ENCODE results near the gene ZNF438. TPM values are rescaled to one million over a fixed set of nuclear protein-coding genes. Genes with fewer than 3 reads are reported as not detected.

ZNF438 gene
- total RNA-seq, 4 donors from 2014 or later, result 2.9 to 9.3 (median 5.9) TPM

DNA sequence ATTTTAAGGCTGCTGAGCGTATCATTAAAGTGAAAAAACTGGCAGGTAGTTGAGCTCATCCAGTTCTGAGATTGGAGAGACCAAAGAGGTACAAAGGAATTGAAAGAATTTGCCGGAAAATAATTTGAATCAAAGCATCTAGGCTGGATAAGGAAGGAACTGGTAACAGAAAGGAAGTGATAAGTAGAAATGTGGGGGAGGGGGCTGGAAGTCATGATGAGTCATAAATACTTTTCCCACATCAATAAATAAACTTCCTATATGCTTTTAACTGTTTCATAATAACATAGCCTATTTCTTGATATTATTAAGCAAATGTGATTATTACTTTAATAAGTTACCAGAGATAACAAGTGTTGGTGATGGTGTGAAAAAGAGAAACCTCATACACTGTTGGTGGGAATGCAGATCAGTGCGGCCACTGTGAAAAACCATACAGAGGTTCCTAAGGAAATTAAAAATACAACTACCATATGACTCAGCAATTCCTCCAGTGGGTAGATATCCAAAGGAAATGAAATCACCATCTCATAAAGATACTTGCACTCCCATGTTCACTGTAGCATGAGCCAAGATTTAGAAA, 27.0 kb downstream of the ZNF438 start:
- H3K4me3 ChIP-seq, result no peak overlapping the region
- intact Hi-C loops (cut with DNase I), result no loop called here
- H3K36me3 ChIP-seq, result no peaks in the 10 kb centered on the region
- WGBS, 2 donors, result 67 to 71% methylated on average over 3 of the region's 3 CpGs
- no peaks in the 10 kb centered on the region for H3K27me3 ChIP-seq
- peaks cover 0 to 21% (median 2%) of the 10 kb centered on the region in 3 donors for H3K4me1 ChIP-seq
- no peak for TF ChIP-seq POLR2A (IDR thresholded peaks at IDR 0.05)
- TF ChIP-seq CTCF (IDR thresholded peaks at IDR 0.05), result no peak
- no peak for DNase-seq
- H3K27ac ChIP-seq, result peak overlapping the region in 2 of 4 donors; percentile 1 to 6
- no peaks in the 10 kb centered on the region for H3K9me3 ChIP-seq

DNA sequence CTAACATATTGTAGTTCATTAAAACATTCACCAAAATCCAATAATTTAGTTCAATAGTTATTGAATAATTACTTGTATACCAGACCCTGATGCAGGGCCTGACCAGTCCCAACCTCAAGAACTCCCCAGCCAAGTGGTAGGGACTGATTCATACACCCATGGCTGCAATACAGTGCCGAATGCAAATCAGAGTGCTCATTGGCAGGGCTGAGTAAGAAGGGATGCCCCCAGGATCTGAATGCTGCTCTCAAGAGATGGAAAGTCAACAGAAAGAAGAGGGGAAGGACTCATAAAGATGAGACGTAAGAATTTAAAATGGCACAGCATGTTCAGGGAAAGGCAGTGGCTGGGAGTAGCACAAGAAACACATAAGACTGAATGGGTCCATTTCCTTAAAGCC, 29.9 kb downstream of the ZNF438 start:
- H3K4me3 ChIP-seq, result no peak overlapping the region
- no peaks in the 10 kb centered on the region for H3K9me3 ChIP-seq
- intact Hi-C loops (cut with DNase I), result no loop called here
- H3K27ac ChIP-seq, result no peak overlapping the region
- TF ChIP-seq CTCF (IDR thresholded peaks at IDR 0.05), result no peak
- no peak for TF ChIP-seq POLR2A (IDR thresholded peaks at IDR 0.05)
- H3K4me1 ChIP-seq, result peaks cover 0 to 23% (median 3%) of the 10 kb centered on the region in 3 donors
- DNase-seq, result no peak
- no peaks in the 10 kb centered on the region for H3K27me3 ChIP-seq
- H3K36me3 ChIP-seq, result no peaks in the 10 kb centered on the region
- WGBS, 2 donors, result 85 to 100% methylated on average over 2 of the region's 2 CpGs

DNA sequence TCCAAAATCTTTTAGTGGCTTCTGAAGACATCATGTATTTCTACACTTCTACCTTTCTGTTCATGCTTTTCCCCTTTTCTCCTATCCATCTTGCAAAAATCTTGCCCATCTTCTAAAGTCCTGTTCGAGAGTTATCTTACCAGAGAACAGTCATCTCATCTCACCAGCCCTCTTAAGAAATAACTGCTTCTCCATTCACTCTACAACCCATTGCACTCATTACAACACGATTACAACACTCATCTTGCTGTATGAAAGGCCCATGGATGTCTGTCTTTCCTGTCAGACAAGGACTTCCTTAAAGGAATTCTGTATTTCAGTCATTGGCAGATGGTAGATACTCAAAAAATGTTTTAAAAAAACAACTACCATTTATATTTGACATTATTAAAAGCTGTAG, 30.8 kb downstream of the ZNF438 start:
- Histone ChIP-seq H3K36me3 (no peaks in the 10 kb centered on the region), H3K27ac (no peak overlapping the region), H3K27me3 (no peaks in the 10 kb centered on the region), H3K4me3 (no peak overlapping the region), H3K4me1 (peaks cover 0 to 23% (median 3%) of the 10 kb centered on the region in 3 donors), H3K9me3 (no peaks in the 10 kb centered on the region)
- intact Hi-C loops (cut with DNase I), result no loop called here
- TF ChIP-seq CTCF (IDR thresholded peaks at IDR 0.05) (no peak), POLR2A (IDR thresholded peaks at IDR 0.05) (no peak)
- DNase-seq, result no peak
- WGBS, 2 donors, result 86 to 88% methylated on average over 2 of the region's 2 CpGs

DNA sequence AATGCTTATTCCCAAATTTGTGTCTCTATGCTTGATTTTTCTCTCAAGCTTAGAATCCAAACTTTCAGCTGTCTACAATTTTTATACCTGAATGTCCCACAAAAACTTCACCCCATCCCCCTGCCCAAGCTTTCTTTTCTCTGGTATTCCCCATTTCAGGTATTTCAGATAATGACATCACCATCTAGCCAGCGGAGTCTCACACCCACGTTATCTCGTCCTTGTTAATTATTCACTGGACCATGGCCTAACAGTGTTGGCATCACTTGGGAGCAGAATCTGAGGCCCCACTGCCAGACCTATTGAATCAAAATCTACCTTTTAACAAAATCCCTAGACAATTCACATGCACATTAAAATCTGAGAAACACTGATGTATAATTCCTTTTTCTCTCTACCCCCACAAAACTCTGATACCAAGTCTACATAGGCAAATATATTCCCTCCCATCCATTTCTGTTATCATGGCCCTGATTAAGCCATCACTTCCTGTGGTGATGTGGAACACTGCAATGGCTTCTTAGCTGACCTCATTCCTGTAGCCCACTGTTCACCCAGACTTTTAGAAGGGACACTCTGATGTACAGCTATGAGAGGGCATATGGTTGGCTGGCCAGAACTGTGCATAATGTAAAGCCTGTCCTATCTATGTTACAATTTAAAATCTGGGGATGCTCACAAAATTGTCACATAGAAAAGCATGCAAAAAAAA, 31.4 kb downstream of the ZNF438 start:
- Histone ChIP-seq H3K9me3 (peaks cover 0 to 1% (median 0%) of the 10 kb centered on the region in 3 donors), H3K4me1 (peaks cover 0 to 22% (median 3%) of the 10 kb centered on the region in 3 donors)

More for the DNA sequence above, 31.4 kb downstream of the ZNF438 start:
- 92 to 97% methylated on average over 3 of the region's 3 CpGs for whole genome bisulfite sequencing, 2 donors
- H3K36me3 ChIP-seq, result no peaks in the 10 kb centered on the region
- TF ChIP-seq POLR2A (IDR thresholded peaks at IDR 0.05) (no peak), CTCF (IDR thresholded peaks at IDR 0.05) (no peak)
- no peaks in the 10 kb centered on the region for H3K27me3 ChIP-seq
- intact Hi-C loops (cut with DNase I), result no loop called here
- no peak overlapping the region for H3K4me3 ChIP-seq
- DNase-seq, result no peak
- peak overlapping the region in 2 of 4 donors; percentile 17 to 54 for H3K27ac ChIP-seq
